Kasumi-1 (cell line): ENCODE measurements around the gene ALDOA.
"Not testable (repeated sequence)": the region's sequence is repeated elsewhere in the genome, so short reads cannot be mapped to it uniquely, and the experiment has no call there.

ENCODE experiments used
- DNase-seq, 2 experiments: peaks; one replicate each; lab custom pipeline; 2025; lab: John Stamatoyannopoulos, UW

ALDOA gene

DNA sequence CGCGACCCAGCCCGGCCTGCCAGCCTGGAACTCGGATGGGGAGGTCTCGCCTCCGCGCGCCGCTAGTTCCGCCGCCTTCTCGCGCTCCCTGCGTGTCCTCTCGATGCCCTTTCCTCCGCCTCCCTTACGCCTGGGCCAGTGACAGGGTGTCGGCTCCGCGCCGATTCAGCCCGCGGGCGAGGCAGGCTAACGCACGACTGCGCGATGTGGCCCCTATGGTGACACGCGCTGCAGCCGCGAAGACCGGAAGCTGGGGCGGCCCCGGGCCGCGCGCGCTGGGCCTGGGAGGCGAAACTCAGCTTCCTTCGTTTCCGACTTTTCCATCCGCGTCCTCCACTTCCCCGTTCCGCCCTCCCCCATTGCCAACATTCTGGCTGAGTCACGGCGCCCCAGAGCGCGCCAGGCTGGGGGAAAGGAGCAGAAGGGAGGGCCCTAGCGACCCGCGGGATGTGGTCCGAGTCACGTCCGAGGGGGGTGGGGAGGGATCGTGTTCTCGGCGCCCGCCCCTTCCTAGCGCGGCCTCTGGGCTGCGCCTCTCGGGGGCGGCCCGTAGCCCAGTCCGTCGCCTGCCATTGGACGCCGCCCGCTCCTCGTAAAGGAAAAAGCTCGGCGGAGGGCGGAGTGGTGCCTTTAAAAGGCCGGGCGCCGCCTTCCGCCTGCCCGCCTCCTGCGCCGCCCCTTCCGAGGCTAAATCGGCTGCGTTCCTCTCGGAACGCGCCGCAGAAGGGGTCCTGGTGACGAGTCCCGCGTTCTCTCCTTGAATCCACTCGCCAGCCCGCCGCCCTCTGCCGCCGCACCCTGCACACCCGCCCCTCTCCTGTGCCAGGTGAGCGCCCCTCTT is at the start of gene ALDOA:
Gene ALDOA, plus strand, starts transcription at position 659 of the 841 bp plus-strand sequence. CDS start 1,138 bp downstream, outside the sequence.
- DNase-seq: peak; percentile 86 to 88

DNA sequence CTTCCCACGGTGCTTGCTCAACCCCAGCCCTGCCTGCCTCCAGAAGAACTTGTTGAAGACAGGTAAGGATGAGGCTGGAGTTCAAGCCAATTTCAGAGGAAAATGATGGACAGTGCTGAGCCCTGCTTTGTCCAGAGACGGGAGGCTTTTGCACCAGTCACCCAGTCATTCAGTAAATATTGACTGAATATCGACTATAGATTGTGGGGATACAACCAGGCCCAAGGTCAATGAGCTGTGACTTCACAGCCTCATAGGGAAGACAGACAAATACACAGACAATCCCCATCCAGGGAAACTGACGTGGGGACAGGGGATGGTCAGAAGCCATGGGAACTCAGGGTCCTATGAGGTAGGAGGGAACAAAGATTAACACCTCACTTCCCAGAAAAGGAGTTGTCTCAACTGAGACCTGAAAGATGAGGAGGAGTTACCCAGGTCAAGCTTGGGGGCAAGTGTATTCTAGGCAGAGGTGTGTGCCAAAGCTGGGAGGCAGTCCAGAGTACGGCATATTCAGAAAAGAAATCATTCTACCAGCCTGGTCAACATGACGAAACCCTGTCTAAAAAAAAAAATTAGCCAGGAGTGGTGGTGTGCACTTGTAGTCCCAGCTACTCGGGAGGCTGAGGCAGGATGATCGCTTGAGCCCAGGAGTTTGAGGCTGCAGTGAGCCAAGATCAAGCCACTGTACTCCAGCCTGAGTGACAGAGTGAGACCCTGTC is 48.8 kb upstream of the ALDOA start:
- no peak for DNase-seq

DNA sequence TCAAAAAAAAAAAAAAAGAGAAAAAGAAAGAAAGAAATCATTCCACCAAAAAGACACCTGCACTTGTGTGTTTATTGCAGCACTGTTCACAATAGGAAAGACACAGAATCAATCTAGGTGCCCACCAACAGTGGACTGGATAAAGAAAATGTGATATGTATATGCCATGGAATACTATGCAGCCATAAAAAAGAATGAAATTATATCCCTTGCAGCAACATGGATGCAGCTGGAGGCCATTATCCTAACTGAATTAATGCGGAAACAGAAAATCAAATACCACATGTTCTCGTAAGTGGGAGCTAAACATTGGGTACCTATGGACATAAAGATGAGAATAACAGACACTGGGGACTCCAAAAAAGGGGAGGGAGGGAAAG is 48.3 kb upstream of the ALDOA start:
- DNase-seq: no peak

DNA sequence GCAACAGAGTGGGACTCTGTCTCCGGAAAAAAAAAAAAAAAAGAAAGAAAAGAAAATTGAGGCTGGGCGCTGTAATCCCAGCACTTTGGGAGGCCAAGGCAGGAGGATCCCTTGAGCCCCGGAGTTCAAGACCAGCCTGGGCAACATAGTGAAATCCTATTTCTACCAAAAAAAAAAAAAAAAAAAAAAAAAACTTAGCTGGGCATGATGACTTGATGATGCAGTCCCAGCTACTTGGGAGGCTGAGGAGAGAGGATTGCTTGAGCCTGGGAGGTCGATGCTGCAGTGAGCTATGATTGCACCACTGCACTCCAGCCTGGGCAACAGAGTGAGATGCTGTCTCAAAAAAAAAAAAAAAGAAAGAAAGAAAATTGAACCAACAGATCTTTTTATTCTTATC is 47.6 kb upstream of the ALDOA start:
- DNase-seq: not testable (repeated sequence)

DNA sequence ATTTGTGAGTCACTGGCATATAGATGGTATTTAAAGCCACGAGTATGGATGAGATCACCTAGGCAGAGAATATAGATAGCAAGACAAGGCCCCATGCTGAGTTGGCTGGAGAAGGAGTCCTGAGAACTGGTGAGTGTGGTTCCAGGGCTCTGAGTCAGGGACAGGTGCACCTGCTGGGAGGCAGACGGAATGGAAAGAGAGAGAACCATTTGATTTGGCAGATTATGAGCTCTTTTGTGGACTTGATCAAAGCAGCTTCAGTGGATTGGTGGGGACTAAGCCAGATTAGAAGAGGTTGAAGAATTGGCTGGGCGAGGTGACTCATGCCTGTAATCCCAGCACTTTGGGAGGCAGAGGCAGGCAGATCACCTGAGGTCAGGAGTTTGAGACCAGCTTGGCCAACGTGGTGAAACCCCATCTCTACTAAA is 46.8 kb upstream of the ALDOA start:
- DNase-seq: no peak

DNA sequence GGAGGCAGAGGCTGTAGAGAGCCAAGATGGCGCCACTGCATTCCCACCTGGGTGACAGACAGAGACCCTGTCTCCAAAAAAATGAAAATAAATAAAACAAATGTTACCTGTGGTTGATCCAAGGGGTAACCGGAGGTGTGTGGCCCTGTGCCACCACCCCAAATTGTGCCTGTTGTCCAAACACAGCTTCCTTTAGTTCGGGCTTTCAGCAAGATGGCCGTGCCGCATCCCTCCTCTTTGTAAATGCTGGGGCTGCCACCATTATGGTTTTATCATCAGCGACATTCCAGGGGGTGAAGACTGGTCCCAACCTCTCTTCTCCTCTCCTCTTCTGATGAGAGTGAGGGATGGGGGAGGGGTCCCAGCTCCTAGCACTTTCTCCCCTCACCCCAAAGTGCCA is 42.7 kb upstream of the ALDOA start, which contains the start of gene C16orf92:
Gene C16orf92, plus strand, starts transcription at position 312 of the 400 bp plus-strand sequence. CDS start 143 bp downstream, outside the sequence.
- no peak for DNase-seq

DNA sequence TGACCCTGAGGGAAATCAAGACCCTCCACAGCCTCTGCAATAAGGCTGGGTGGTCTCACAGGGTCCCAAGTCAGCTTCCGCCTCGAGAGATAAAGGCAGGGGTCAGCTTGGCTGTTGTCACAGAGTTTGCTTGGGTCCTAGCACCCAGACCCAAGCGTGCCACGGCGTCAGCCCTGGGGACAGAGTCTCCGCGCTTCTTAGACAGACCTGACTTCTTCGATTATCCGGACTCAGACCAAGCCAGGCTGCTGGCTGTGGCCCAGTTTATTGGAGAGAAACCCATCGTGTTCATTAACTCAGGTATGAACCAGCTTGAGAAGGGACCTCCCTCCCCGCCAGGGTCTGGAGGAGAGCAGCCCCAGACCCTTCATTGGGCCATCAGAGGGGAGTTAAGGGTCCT is 42.0 kb upstream of the ALDOA start:
- no peak for DNase-seq

DNA sequence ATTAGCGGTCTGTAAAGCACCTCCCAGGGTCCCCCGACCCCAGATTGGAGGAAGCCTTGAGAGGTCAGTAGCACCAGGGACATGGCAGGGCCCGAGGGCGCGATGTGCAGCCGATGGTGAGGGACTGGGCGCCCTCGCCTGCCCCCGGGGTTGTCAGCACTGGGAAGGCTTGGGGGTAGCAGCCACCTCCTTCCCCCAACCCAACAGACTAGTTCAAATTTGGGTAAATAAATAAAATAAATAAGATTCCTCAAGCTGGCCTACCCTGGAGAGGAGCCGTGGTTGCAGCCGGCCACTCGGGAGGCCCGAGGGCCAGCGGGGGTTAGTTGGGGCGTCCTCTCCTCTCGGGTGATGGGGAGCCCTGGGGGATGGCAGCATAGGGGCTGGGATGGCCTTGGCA is 41.1 kb upstream of the ALDOA start:
- no peak for DNase-seq

DNA sequence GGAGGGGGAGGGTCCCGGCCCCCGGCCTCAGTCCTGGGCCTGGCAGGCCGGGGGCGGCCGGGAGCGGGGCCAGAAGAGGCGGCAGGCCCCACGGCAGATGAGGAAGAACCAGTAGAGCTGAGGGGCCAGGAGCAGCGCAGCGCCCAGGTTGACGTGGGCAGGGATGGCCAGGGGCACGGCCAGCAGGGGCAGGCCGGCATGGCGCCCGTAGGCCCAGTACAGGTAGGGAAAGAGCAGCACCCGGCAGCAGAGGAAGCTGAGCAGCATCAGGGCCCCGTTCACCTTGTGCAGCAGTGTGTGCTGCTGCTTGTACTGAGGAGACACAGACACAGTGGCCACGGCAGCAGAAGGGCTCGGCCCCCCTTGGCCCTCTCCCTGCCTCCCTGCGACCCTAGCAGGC is 40.4 kb upstream of the ALDOA start:
- no peak for DNase-seq

DNA sequence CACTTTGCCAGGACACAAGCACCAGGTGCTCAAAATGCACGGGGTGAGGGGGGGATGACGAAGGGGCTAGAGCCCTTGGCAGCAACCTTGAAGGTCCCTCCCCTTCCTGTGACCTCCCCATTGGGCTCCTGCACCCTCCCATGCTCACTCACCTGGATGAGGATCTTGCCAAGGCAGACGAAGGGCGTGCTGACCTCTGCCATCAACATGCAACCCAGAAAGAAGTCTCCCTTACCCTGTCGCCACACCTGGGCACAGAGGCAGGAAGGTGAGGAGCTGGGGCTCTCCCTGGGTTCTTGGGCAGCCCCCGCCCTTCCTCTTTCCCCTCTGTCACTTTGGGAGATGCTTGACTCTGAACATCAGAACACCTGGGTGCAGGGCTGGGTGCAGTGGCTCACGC is 40.0 kb upstream of the ALDOA start:
- no peak for DNase-seq

DNA sequence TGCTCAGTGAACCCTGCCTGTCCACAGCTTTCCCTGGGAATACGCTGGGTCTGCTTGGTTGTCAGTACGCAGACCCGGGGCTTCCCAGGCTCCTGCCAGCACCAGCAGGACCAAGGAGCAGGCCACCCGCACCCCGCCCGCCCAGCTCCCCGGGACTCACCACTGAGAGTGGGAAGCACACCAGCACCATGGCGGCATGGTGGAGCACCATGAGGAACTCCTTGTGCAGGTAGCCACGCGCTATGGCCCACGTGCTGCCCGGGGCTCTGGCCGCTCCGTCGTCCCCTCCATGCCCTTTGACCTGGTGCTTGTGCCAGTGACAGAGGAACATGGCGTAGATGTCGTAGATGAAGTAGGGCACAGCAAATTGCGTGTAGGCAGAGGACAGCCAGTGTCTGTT is 39.1 kb upstream of the ALDOA start:
- DNase-seq: no peak

DNA sequence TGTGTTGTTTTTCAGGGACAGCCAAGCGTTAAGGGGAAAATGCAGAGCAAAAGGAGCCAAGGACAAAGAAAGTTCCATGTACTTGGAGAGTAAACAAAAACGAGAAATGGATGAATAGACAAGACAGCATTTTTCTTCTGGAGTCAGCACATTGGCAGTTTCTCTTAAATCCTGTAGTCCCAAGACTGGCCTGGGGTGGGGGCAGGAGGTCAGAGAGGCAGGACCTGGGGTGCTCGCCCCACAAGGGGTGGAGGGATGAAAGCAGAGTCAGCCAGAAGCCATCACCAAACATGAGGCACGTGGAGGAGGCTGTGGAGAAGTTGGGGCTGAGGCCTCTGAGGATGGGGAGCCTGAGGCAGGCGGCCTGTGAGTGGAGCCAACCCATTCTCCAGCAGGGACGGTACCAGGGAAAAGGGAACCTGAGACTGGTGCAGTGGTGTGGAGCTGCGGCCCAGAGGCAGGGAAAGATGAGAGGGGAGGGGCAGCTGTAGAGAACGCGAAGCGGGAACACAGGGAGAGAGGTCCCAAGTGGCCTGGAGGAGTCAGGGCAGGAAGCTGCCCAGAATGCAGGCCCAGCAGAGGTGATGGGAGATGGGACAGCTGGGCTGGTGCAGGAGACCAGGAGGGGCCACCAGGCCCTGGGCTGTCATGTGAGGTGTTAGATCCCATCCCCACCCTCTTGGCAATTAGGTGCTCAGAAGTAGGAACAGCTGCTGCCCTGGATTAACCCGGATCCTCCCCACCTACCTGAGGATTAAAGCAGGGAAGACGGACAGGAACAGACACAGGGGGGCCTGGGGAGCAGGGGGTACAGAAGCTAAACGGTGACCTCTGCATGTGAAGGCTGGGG is 37.7 kb upstream of the ALDOA start:
- DNase-seq: no peak

DNA sequence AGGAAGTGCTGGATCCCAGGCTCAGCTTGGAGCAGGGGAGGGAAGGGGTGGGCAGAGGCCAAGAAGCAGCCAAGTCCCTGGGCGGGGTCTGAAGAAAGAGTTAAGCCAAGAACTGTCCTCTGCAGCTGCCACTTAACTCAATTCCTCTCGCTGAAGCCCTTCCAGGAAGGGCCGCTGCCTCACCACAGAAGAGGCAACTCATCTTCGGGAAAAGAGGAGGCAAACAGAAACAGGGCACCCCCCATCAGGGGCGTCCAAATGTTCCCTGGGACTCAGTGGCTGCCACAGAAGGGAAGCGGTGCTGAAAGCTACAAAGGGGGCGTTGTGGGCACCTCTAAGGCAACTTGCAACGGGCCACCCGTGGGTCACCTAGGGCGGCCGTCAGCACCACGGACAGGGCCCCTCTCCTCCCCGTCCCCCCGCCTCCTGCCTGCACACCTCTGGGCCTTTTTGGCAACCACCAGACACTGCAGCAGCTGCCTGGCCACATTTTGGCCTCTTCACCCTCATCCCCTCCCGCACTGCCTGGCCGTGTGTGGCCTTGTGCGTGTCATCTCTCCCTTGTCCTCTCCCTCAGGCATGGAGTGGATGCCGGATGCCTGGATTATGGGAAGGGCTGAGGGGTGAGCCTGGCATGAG is 37.0 kb upstream of the ALDOA start:
- no peak for DNase-seq

DNA sequence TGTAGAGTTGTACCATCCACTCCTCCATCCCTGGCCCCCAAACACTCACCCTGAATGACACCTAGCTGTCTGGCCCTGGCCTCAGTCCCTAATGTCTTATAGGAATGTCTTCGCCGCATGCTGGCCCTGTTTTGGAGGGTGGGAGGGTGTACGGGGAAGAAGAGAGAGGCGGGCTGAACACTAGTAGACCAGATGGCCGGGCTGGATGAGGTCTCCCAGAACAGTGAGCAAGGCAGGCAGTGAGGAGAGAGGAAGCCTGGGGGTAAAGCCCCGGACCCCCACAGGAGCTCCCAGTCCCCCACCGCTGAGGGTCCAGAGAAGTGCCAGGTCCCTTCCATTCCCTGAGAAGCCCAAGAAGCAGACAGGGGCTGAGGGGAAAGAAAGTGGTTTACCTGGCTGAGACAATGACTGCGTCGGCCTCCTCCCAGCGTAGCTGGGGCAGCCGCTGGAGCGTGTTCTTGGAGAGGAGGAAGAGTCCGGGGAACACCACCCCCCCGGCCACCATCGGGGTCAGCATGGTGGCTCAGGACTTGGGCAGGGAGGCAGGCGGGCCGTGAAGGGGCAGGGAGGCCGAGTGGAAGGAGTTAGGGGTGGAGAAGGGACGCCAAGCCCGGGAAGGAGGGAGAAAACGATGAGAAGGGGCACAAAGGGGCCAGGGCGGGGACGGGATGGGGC is 35.4 kb upstream of the ALDOA start:
- DNase-seq: no peak

DNA sequence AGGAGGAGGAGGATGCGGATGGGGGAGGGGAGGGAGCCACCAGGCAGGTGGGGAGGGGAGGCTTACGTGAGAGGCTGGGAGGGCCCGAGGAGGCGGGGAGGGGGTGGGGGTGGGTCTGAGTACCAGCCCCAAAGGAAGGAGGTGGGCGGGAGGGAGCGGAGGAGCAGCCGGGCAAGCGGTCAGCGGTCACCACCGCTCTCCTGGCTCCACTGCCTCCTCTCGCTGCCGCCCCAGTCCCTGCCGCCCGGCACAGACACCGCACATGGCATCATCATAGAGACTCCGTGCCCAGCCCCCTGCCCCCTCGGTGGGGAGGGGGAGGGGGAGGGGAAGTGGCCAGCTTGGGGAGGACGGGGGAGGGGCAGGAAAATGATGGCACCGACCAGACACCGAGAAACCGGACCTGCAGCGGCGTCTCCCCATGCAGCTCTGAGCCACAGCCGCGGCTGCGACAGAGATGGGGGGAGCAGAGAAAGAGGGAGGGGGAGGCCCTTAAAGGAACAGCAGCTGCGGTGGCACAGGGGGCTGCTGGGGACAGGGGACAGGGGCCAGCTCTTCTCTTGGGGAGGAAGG is 34.6 kb upstream of the ALDOA start, which contains the start of gene TLCD3B:
Gene TLCD3B, minus strand, starts transcription at position 431 of the 573 bp plus-strand sequence. CDS start 744 bp downstream, outside the sequence.
- no peak for DNase-seq

DNA sequence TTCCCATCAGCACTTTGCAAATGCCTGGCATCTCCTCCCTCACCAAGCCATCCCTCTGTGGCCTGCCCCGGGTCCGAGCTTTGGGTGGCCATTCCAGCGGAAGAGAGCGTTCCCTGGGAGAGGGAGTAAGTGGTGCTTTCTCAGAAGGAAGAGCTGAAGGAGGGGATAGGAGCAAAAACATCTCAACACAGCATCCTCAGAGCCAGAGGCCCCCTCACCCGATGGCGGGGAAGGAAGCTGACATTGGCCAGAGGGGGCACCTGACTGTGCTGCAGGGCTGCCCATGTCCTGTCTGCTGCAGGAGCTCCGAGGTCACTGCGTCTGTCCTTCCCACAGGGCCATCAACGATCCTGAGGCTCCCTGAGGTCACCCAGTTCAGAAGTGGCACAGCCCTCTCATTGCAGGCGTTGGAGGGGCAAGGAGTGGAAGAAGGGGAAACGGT is 34.1 kb upstream of the ALDOA start:
- no peak for DNase-seq

DNA sequence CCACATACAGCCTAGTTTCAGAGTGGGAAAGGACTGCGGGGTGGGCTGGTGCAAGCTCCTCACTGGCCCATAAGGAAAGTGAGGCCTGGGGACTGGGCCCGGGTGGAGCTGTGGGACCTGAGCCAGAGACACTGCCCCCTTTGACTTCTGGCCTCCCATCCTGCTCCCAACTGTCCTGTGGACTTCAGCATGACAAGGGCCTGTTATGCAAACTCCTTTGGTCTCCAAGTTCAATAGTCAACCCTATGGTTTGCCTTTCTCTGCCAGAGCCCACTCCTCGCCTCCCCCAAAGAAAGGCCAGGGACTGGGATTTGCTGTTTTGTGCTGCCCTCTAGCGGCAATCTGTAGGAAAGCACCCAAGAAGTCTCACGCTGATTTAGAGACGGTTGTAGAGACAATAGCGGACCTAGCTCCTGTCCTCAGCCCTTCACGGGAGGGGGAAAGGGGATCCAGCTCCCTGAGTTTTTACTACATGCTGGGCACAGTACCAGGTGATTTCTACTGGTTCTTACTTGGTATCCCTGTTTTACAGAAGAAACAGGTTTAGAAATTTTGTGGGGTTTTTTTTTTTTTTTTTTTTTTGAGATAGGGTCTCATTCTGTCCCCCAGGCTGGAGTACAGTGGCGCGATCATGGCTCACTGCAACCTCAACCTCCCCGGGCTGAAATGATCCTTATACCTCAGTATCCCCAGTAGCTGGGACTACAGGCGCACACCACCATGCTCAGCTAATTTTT is 33.3 kb upstream of the ALDOA start:
- peak; percentile 40 to 41 for DNase-seq

DNA sequence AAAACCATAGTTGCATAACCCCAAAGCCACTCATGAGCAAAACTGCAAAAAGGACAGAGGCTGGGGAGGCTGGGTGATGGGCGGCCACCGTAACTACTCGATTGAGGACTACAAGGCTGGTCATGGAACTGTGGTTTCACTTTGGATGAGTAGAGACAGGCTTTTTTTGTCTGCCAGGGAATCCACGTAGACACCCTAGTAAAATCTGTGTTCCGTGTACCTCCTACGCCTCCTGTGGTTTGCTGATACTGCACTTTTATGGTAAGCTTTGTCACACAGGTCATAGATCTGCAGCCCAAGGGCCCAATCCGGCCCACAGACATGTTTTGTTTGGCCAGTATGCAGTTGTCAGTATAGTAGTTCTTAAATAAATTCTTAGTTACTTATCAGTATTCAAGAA is 32.3 kb upstream of the ALDOA start:
- DNase-seq: no peak

DNA sequence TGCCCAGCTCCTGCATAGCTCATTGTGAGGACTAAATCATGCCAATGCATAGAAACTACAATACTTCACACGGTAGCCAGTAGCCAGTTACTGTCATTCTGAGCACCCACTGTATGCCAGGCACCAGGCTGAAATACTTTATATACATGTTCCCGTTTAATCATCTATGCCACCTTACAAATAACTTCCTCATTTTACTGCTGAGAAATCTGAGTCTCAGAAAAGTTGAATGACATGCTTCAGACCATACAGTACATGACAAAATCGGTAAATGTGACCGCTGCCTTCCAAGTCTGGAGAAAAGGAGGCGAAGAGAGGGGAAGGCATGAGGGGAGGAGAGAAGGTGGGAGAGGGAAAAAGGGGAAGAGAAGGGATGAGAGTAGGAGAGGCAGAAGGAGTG is 25.3 kb upstream of the ALDOA start:
- DNase-seq: peak in 1 of 2 experiments; percentile 43

DNA sequence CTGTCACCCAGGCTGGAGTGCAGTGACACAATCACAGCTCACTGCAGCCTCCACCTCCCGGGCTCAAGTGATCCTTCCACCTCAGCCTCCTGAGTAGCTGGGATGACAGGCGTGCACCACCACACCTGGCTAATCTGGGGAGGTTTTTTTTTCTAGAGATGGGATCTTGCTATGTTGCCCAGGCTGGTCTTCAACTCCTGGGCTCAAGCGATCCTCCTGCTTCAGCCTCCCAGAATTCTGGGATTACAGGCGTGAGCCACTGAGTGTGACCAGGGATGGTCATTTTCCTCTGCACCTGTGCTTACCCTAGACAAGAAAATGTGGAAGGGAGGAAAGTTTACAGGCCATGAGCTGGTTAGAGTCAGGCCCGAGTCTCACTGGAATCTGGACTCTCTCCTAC is 24.9 kb upstream of the ALDOA start:
- DNase-seq: not testable (repeated sequence)
